Gastrocnemius medialis (tissue), 4 donors: ENCODE data around the gene PIK3R6. TPM values are rescaled to one million over a fixed set of nuclear protein-coding genes. Genes with fewer than 3 reads are reported as not detected.
"Not testable (repeated sequence)": the region's sequence is repeated elsewhere in the genome, so short reads cannot be mapped to it uniquely, and the experiment has no call there.

Source experiments
- ATAC-seq, 2 donors: fragments of 150-250 bp; one replicate each; pipeline ENCODE4 v1.9.1; 2016
- DNase-seq, 2 donors: peaks; one replicate each; pipeline ENCODE4 v3.0.0-alpha.2; 2019
- H3K27ac ChIP-seq, 4 donors: fragments of 200-600 bp; sonication (generic); 1 replicate in 1 of 4; 2 replicates in 3 of 4; pipeline ENCODE4 v1.5.1; 2016 to 2018; ENCODE audit warnings: mild to moderate bottlenecking in 2 of 4, moderate library complexity in 1 of 4
- H3K27me3 ChIP-seq, 3 donors: fragments of 200-600 bp; sonication (generic) in 2 of 3; 1 replicate in 1 of 3; 2 replicates in 2 of 3; pipeline versions ENCODE4 v1.5.1 to v1.6.0; 2016 to 2019; ENCODE audit warnings: mild to moderate bottlenecking in 1 of 3, moderate library complexity in 1 of 3
- H3K36me3 ChIP-seq, 2 donors: fragments of 200-600 bp; sonication (generic) in 1 of 2; one replicate each; pipeline ENCODE4 v1.5.1; 2017 to 2018
- H3K4me1 ChIP-seq, 2 donors: fragments of 200-600 bp; sonication (generic) in 1 of 2; one replicate each; pipeline ENCODE4 v1.5.1; 2016 to 2017; ENCODE audit warnings: mild to moderate bottlenecking in 2 of 2
- H3K4me3 ChIP-seq, 4 donors: fragments of 200-600 bp; sonication (generic) in 3 of 4; 1 replicate in 1 of 4; 2 replicates in 3 of 4; pipeline ENCODE4 v1.5.1; 2016 to 2019; ENCODE audit warnings: mild to moderate bottlenecking in 2 of 4
- H3K9me3 ChIP-seq, 3 donors: fragments of 200-600 bp; sonication (generic) in 2 of 3; 1 replicate in 1 of 3; 2 replicates in 2 of 3; pipeline ENCODE4 v1.5.1; 2016 to 2019
- POLR2A ChIP-seq, 2 donors: fragments of 450-650 bp; IDR thresholded peaks; one replicate each; pipeline ENCODE4 v1.6.1; 2017; ENCODE audit warnings: antibody characterized with exemption in 2 of 2, mild to moderate bottlenecking in 2 of 2, moderate library complexity in 2 of 2
- in situ Hi-C, 4 donors: fragments of 200-750 bp; cut with MboI; loops; one replicate each; pipeline versions ENCODE4 v1.15.0 to v1.8.0; 2017; ENCODE audit warnings: low sequenced_read_pairs in 4 of 4
- intact Hi-C: fragments of 100-400 bp; cut with DNase I; formaldehyde crosslinking; loops from one replicate; pipeline ENCODE4 v1.15.1; 2023; ENCODE audit warnings: low total_unique reads
- total RNA-seq, 4 donors: library from RNA; depleted of rRNA; stranded (reverse); fragments of >200 nt; gene quantifications; one replicate each; pipeline versions ENCODE4 v1.1.0 to v1.2.3, GENCODE V29; 2016
- TF ChIP-seq, protein P1 (sequence below), 5 experiments: fragments of 450-650 bp in 3 of 5; fragments of 200-600 bp in 2 of 5; sonication (generic) in 2 of 5; IDR thresholded peaks in 4 of 5; conservative IDR thresholded peaks in 1 of 5; 1 replicate in 4 of 5; 2 replicates in 1 of 5; pipeline ENCODE4 v1.5.1; 2016 to 2019; ENCODE audit warnings: antibody characterized with exemption in 5 of 5, mild to moderate bottlenecking in 3 of 5, moderate library complexity in 3 of 5

Gene PIK3R6
- total RNA-seq, 4 donors from 2014 or later = 0.09 to 0.24 (median 0.16) TPM; not detected in 1

DNA sequence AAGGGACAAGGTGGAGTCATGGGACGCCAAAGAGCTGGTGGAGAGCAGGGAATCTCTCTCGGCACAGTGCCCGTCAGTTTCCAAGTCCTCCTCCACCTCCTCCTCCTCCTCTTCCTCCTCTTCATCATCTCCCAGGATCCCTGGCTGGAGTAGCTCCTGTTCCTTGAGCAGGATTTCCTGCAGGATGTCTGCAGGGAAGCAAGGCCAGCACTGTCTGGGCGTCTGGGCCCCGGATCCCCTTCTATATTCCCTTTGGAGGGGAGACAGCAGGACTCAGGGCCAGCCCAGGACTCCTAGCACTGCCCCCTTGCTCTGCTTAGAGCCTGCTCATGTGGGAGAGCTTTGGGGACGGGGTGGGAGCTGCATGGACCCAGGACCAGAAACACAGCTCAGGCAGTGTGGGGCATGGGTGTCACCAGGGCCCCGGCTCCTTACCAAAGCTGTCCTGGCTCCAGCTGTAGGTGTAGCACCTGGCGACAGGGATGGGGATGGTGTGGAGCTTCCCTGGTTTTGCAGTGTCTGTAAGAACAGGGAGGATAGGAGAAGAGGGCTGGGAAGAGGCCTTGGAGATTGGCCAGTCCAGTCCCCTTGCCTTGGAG is 21.3 kb upstream of the PIK3R6 start:
- no peaks in the 10 kb centered on the region for H3K4me1 ChIP-seq
- intact Hi-C loops (no loop called here), in situ Hi-C loops (no loop called here)
- H3K9me3 ChIP-seq = no peaks in the 10 kb centered on the region
- TF ChIP-seq, protein P1, sequence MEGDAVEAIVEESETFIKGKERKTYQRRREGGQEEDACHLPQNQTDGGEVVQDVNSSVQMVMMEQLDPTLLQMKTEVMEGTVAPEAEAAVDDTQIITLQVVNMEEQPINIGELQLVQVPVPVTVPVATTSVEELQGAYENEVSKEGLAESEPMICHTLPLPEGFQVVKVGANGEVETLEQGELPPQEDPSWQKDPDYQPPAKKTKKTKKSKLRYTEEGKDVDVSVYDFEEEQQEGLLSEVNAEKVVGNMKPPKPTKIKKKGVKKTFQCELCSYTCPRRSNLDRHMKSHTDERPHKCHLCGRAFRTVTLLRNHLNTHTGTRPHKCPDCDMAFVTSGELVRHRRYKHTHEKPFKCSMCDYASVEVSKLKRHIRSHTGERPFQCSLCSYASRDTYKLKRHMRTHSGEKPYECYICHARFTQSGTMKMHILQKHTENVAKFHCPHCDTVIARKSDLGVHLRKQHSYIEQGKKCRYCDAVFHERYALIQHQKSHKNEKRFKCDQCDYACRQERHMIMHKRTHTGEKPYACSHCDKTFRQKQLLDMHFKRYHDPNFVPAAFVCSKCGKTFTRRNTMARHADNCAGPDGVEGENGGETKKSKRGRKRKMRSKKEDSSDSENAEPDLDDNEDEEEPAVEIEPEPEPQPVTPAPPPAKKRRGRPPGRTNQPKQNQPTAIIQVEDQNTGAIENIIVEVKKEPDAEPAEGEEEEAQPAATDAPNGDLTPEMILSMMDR (IDR thresholded peaks at IDR 0.05 in 4 of 5, conservative IDR thresholded peaks at IDR 0.05 in 1 of 5) = no peak
- TF ChIP-seq POLR2A (IDR thresholded peaks at IDR 0.05) = no peak
- no peak overlapping the region for H3K27ac ChIP-seq
- ATAC-seq (no peak), DNase-seq (no peak)
- H3K4me3 ChIP-seq = no peak overlapping the region
- no peaks in the 10 kb centered on the region for H3K36me3 ChIP-seq
- H3K27me3 ChIP-seq = no peaks in the 10 kb centered on the region

DNA sequence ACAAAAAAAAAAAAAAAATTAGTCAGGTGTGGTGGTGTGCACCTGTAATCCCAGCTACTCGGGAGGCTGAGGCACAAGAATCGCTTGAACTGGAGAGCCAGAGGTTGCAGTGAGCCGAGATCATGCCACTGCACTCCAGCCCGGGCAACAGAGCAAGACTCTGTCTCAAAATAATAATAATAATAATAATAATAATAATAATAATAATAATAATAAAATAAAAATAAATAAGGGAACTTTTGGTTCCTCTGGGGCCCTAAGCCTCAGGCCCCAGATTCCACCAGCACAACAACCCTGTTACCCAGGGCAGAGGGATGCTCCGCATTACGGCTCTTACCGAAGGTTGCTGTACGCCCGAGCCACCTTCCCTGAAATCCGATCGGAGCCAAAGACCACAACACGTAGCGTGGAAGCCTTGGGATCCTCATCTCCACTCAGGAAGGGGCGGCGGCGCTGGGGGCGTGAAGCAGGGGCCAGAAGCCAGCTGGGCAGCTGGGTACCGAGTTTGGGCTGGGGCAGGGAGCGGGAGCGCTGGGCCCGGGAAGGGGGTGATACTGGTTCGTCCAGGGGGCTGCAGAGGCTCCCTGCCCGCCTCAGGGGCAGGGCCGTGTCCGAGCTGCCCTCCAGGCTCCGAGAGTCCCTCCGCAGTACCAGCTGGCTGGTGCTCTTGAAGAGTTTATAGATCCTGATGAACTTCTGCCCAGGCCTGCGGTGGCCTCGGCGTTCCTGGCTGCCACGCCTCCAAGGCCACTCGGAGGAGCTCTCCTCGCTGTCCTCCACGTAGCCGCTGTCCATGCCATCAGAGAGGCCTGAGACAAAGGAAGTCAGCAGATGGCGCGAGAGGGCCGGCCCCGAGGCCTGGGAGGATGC is 20.6 kb upstream of the PIK3R6 start:
- TF ChIP-seq POLR2A (IDR thresholded peaks at IDR 0.05) = no peak
- TF ChIP-seq, protein P1 (IDR thresholded peaks at IDR 0.05 in 4 of 5, conservative IDR thresholded peaks at IDR 0.05 in 1 of 5) = no peak
- H3K27ac ChIP-seq = no peak overlapping the region
- H3K36me3 ChIP-seq = no peaks in the 10 kb centered on the region
- in situ Hi-C loops = no loop called here
- intact Hi-C loops = no loop called here
- ATAC-seq = no peak
- H3K27me3 ChIP-seq = no peaks in the 10 kb centered on the region
- H3K4me3 ChIP-seq = no peak overlapping the region
- no peaks in the 10 kb centered on the region for H3K4me1 ChIP-seq
- H3K9me3 ChIP-seq = no peaks in the 10 kb centered on the region
- DNase-seq = no peak

GRCh38 chr17:8887301-8887700 is 19.8 kb upstream of the PIK3R6 start:
- H3K36me3 ChIP-seq = no peaks in the 10 kb centered on the region
- H3K4me3 ChIP-seq = no peak overlapping the region
- TF ChIP-seq, protein P1 (IDR thresholded peaks at IDR 0.05 in 4 of 5, conservative IDR thresholded peaks at IDR 0.05 in 1 of 5) = no peak
- TF ChIP-seq POLR2A (IDR thresholded peaks at IDR 0.05) = no peak
- DNase-seq (no peak), ATAC-seq (no peak)
- in situ Hi-C loops = no loop called here
- H3K27me3 ChIP-seq = no peaks in the 10 kb centered on the region
- H3K4me1 ChIP-seq = no peaks in the 10 kb centered on the region
- no peaks in the 10 kb centered on the region for H3K9me3 ChIP-seq
- intact Hi-C loops = no loop called here
- H3K27ac ChIP-seq = no peak overlapping the region

GRCh38 chr17:8885967-8886684 is 18.7 kb upstream of the PIK3R6 start:
- ATAC-seq (no peak), DNase-seq (no peak)
- no peak for TF ChIP-seq POLR2A (IDR thresholded peaks at IDR 0.05)
- TF ChIP-seq, protein P1 (IDR thresholded peaks at IDR 0.05 in 4 of 5, conservative IDR thresholded peaks at IDR 0.05 in 1 of 5) = no peak
- no peaks in the 10 kb centered on the region for H3K27me3 ChIP-seq
- H3K4me1 ChIP-seq = no peaks in the 10 kb centered on the region
- H3K27ac ChIP-seq = no peak overlapping the region
- H3K4me3 ChIP-seq = no peak overlapping the region
- no peaks in the 10 kb centered on the region for H3K9me3 ChIP-seq
- in situ Hi-C loops = no loop called here
- intact Hi-C loops = no loop called here
- H3K36me3 ChIP-seq = no peaks in the 10 kb centered on the region

DNA sequence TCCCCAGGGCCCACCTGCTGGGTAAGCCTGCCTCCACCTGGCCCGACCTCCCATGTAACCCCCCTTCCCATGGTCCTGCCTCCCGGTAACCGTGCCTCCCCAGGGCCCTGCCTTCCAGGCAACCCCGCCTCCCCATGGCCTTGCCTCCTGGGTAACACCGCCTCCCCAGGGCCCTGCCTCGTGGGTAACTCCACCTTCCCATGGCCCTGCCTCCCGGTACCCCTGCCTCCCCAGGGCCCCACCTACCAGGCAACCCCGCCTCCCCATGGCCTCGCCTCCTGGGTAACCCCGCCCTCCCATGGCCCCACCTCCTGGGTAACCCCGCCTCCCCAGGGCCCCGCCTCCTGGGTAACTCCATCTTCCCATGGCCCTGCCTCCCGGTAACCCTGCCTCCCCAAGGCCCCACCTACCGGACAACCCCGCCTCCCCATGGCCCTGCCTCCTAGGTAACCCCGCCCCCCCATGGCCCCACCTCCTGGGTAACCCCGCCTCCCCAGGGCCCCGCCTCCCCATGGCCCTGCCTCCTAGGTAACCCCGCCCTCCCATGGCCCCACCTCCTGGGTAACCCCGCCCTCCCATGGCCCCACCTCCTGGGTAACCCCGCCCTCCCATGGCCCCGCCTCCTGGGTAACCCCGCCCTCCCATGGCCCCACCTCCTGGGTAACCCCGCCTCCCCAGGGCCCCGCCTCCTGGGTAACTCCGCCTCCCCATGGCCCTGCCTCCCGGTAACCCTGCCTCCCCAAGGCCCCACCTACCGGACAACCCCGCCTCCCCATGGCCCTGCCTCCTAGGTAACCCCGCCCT is 17.9 kb upstream of the PIK3R6 start:
- DNase-seq, H3K27me3 ChIP-seq, H3K36me3 ChIP-seq, in situ Hi-C loops, H3K4me1 ChIP-seq, ATAC-seq, intact Hi-C loops, H3K9me3 ChIP-seq, H3K27ac ChIP-seq, H3K4me3 ChIP-seq: not testable (repeated sequence)
